IPS-NIHi7 (cell line): ENCODE results near the gene TSPY10.
"Not testable (repeated sequence)": the region's sequence is repeated elsewhere in the genome, so short reads cannot be mapped to it uniquely, and the experiment has no call there.

ENCODE experiments used
- DNase-seq: peaks from one replicate; pipeline ENCODE4 v3.0.0; 2012; ENCODE audit warnings: mixed read lengths; ENCODE audit errors: extremely low spot score

The TSPY10 gene

DNA sequence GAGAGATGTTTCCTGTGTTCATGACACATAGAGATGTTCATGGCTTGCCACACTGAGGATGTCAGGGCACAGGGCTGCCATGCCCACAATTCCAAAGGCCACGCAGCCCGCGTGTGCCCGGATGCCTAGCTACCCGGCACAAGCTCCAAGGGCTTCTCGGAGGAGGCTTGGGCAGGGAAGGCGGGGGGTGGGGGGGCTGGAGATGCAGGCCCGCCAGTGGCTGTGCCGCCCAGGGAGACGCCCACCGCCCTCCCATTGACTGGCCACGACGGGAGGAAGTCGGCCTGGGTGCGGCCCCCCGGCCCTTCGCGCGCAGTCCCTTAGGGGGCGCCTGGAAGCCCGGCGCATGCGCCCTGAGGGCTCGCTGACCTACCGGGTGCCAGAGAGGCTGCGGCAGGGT, at the start of gene TSPY10:
TSS of gene TSPY10 (plus strand) at position 301 of the 400 bp plus-strand sequence. CDS start at position 347, 46 bp downstream.
- not testable (repeated sequence) for DNase-seq

GRCh38 chrY:9486967-9487366, 40.7 kb upstream of the TSPY10 start, which contains the start of gene TSPY9:
TSS of gene TSPY9 (plus strand) at chrY:9487267. CDS start at chrY:9487313, 46 bp downstream.
- not testable (repeated sequence) for DNase-seq

DNA sequence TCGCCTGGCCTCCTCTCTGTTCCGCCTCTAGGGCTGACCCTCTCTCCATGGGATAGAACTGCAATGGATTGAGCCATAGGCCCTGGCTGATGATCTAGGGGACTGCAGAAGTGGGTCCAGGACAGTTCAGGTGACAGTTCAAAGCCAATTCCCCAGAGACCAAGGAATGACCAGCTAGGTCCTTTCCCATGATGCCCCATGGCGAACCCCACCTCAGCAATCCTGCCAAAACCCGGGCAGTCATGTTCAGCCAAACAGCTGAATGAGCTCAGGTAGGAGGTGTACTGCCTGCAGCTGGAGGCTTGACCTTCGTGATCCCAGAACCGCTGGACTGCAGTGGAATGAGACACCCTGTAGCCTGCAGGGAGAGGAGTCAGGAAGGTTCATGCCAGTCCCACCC, 23.3 kb upstream of the TSPY10 start:
- not testable (repeated sequence) for DNase-seq

GRCh38 chrY:9516287-9516686, 11.4 kb upstream of the TSPY10 start:
- not testable (repeated sequence) for DNase-seq
